ENCODE measurements around the gene GORASP2. TPM values are rescaled to one million over a fixed set of nuclear protein-coding genes. Genes with fewer than 3 reads are reported as not detected.

Gene GORASP2
- total RNA-seq, 4 donors from 2014 or later: 14.7 to 43.7 (median 29.4) TPM

- Histone ChIP-seq H3K4me3 (no peak overlapping the region), H3K9me3 (no peaks in the 10 kb centered on the region), H3K27me3 (no peaks in the 10 kb centered on the region), H3K4me1 (peaks cover 5 to 20% (median 11%) of the 10 kb centered on the region in 4 donors), H3K27ac (no peak overlapping the region), H3K36me3 (no peaks in the 10 kb centered on the region)
- 75 to 88% methylated on average over 3 to 4 of the region's 4 CpGs for WGBS, 2 donors (ENCODE audit: low coverage in 1 of 2)
- in situ Hi-C loops (cut with MboI; ENCODE audit: low pct_ligation_motif_present in 1 of 4, low pct_unique_long_range_greater_than_20kb in 1 of 4, low sequenced_read_pairs in 3 of 4) (loop anchor here in 1 of 4 donors (5.0 to 10.0 kb wide), 2 partner anchors 189 to 441 kb away; partner anchors contain the start of gene TLK1), intact Hi-C loops (cut with DNase I; ENCODE audit: low total_unique reads) (loop anchor here (10.0 kb wide), 1 partner anchor 89 kb away; no protein-coding TSS in a partner anchor)
- DNase-seq: no peak
- TF ChIP-seq EP300 (IDR thresholded peaks at IDR 0.05; ENCODE audit: low read depth): no peak
- TF ChIP-seq CTCF (IDR thresholded peaks at IDR 0.05): no peak
- no peak for TF ChIP-seq POLR2AphosphoS5 (IDR thresholded peaks at IDR 0.05)
- no peak for TF ChIP-seq POLR2A (IDR thresholded peaks at IDR 0.05)
Measured at GRCh38 chr2:170975943-170976270, 46.9 kb downstream of the GORASP2 start.

GRCh38 chr2:170984079-170984478, 55.0 kb downstream of the GORASP2 start:
- WGBS, 2 donors (ENCODE audit: low coverage in 1 of 2): 58% methylated on average over 1 of the region's 1 CpG; no CpG with 5 or more reads in 1 of the 2 donors
- Histone ChIP-seq H3K4me3 (no peak overlapping the region), H3K27me3 (no peaks in the 10 kb centered on the region), H3K36me3 (no peaks in the 10 kb centered on the region), H3K27ac (no peak overlapping the region), H3K4me1 (no peaks in the 10 kb centered on the region), H3K9me3 (no peaks in the 10 kb centered on the region)
- TF ChIP-seq CTCF (IDR thresholded peaks at IDR 0.05): no peak
- TF ChIP-seq EP300 (IDR thresholded peaks at IDR 0.05; ENCODE audit: low read depth): no peak
- TF ChIP-seq POLR2AphosphoS5 (IDR thresholded peaks at IDR 0.05): no peak
- in situ Hi-C loops (cut with MboI; ENCODE audit: low pct_ligation_motif_present in 1 of 4, low pct_unique_long_range_greater_than_20kb in 1 of 4, low sequenced_read_pairs in 3 of 4): no loop called here
- DNase-seq: no peak
- intact Hi-C loops (cut with DNase I; ENCODE audit: low total_unique reads): no loop called here

GRCh38 chr2:170985407-170985806, 56.4 kb downstream of the GORASP2 start:
- H3K9me3 ChIP-seq: no peaks in the 10 kb centered on the region
- DNase-seq: no peak
- H3K4me1 ChIP-seq: no peaks in the 10 kb centered on the region
- no peaks in the 10 kb centered on the region for H3K27me3 ChIP-seq
- no peak overlapping the region for H3K27ac ChIP-seq
- intact Hi-C loops (cut with DNase I; ENCODE audit: low total_unique reads): no loop called here
- in situ Hi-C loops (cut with MboI; ENCODE audit: low pct_ligation_motif_present in 1 of 4, low pct_unique_long_range_greater_than_20kb in 1 of 4, low sequenced_read_pairs in 3 of 4): no loop called here
- no peak overlapping the region for H3K4me3 ChIP-seq
- no peaks in the 10 kb centered on the region for H3K36me3 ChIP-seq
- WGBS, 2 donors (ENCODE audit: low coverage in 1 of 2): 93 to 100% methylated on average over 1 to 5 of the region's 5 CpGs
- no peak for TF ChIP-seq POLR2A (IDR thresholded peaks at IDR 0.05)
- TF ChIP-seq POLR2AphosphoS5 (IDR thresholded peaks at IDR 0.05): no peak
- no peak for TF ChIP-seq CTCF (IDR thresholded peaks at IDR 0.05)
- TF ChIP-seq EP300 (IDR thresholded peaks at IDR 0.05; ENCODE audit: low read depth): no peak

GRCh38 chr2:170986566-170987258, 57.7 kb downstream of the GORASP2 start:
- intact Hi-C loops (cut with DNase I; ENCODE audit: low total_unique reads): no loop called here
- Histone ChIP-seq H3K4me3 (no peak overlapping the region), H3K27me3 (no peaks in the 10 kb centered on the region), H3K36me3 (peaks cover 0 to 10% (median 4%) of the 10 kb centered on the region in 4 donors), H3K9me3 (no peaks in the 10 kb centered on the region), H3K4me1 (no peaks in the 10 kb centered on the region), H3K27ac (no peak overlapping the region)
- no peak for TF ChIP-seq POLR2A (IDR thresholded peaks at IDR 0.05)
- no peak for TF ChIP-seq EP300 (IDR thresholded peaks at IDR 0.05; ENCODE audit: low read depth)
- no peak for TF ChIP-seq POLR2AphosphoS5 (IDR thresholded peaks at IDR 0.05)
- no peak for TF ChIP-seq CTCF (IDR thresholded peaks at IDR 0.05)
- no peak for DNase-seq
- 95% methylated on average over 5 to 8 of the region's 8 CpGs for WGBS, 2 donors (ENCODE audit: low coverage in 1 of 2)
- in situ Hi-C loops (cut with MboI; ENCODE audit: low pct_ligation_motif_present in 1 of 4, low pct_unique_long_range_greater_than_20kb in 1 of 4, low sequenced_read_pairs in 3 of 4): no loop called here

All from transverse colon (tissue), 4 donors.